Measurements from ENCODE around the gene CRTC3.
"Not testable (repeated sequence)": the region's sequence is repeated elsewhere in the genome, so short reads cannot be mapped to it uniquely, and the experiment has no call there.

DNA sequence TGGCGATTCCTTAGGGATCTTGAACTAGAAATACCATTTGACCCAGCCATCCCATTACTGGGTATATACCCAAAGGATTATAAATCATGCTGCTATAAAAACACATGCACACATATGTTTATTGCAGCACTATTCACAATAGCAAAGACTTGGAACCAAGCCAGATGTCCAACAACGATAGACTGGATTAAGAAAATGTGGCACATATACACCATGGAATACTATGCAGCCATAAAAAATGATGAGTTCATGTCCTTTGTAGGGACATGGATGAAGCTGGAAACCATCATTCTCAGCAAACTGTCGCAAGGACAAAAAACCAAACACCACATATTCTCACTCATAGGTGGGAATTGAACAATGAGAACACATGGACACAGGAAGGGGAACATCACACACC, 107.3 kb downstream of the CRTC3 start:
- TF ChIP-seq ZNF468, ATF1, HDAC2, SALL2 (CRISPR knock-in tag; IDR thresholded peaks at IDR 0.05): not testable (repeated sequence)
